Upper lobe of left lung (tissue), 4 donors: ENCODE measurements around the gene DUOXA1.

Source experiments
- EP300 ChIP-seq, 4 donors: sonication (generic); formaldehyde crosslinking; IDR thresholded peaks; one replicate each; pipeline ENCODE4 v1.5.1; 2017; ENCODE audit warnings: antibody characterized with exemption in 4 of 4, control low read depth in 2 of 4
- POLR2A ChIP-seq, 4 donors: fragments of 450-650 bp; IDR thresholded peaks; one replicate each; pipeline ENCODE4 v1.5.1; 2016 to 2017; ENCODE audit warnings: antibody characterized with exemption in 4 of 4, mild to moderate bottlenecking in 2 of 4
- POLR2AphosphoS5 ChIP-seq, 2 donors: sonication (generic); formaldehyde crosslinking; IDR thresholded peaks; one replicate each; pipeline ENCODE4 v1.5.1; 2017; ENCODE audit warnings: antibody characterized with exemption in 2 of 2
- TF ChIP-seq, protein P1 (sequence below), 6 experiments: fragments of 450-650 bp in 4 of 6; fragments of 200-600 bp in 2 of 6; sonication (generic) in 2 of 6; IDR thresholded peaks; one replicate each; pipeline ENCODE4 v1.5.1; 2016 to 2019; ENCODE audit warnings: antibody characterized with exemption in 6 of 6

DNA sequence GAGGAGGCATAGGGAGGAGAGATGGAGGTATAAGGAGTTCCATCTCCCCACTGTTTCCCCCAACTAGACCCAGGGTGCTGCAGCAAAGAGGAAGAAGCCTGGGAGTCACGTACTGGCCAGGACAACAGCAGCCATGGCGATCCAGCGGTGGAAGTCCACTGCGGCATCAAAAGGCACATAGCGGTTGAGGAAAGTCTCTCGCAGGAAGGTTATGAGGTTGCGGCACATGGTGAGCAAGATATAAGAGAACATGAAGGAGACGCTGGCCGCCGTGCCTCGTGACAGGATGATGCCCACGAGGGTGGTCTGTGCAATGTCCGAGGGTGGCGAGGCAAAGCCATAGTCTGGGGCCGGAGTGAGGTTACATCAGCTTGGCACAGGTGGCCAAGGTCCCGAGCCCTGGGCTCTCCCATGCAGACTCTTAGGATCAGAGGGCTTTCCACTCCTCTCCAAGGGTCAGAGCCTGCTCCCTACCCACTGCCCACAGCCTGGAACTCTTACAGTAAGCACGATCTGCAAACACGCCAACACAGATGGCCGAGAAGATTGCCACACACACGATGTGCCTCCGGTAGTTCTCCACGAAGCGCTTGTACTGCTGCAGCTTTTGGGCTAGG, 30.0 kb downstream of the DUOXA1 start:
- TF ChIP-seq, protein P1, sequence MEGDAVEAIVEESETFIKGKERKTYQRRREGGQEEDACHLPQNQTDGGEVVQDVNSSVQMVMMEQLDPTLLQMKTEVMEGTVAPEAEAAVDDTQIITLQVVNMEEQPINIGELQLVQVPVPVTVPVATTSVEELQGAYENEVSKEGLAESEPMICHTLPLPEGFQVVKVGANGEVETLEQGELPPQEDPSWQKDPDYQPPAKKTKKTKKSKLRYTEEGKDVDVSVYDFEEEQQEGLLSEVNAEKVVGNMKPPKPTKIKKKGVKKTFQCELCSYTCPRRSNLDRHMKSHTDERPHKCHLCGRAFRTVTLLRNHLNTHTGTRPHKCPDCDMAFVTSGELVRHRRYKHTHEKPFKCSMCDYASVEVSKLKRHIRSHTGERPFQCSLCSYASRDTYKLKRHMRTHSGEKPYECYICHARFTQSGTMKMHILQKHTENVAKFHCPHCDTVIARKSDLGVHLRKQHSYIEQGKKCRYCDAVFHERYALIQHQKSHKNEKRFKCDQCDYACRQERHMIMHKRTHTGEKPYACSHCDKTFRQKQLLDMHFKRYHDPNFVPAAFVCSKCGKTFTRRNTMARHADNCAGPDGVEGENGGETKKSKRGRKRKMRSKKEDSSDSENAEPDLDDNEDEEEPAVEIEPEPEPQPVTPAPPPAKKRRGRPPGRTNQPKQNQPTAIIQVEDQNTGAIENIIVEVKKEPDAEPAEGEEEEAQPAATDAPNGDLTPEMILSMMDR (IDR thresholded peaks at IDR 0.05) = no peak
- no peak for TF ChIP-seq POLR2A (IDR thresholded peaks at IDR 0.05)
- TF ChIP-seq EP300 (IDR thresholded peaks at IDR 0.05) = no peak
- TF ChIP-seq POLR2AphosphoS5 (IDR thresholded peaks at IDR 0.05) = no peak
